CD4-positive, alpha-beta T cell (primary cell): ENCODE results near the gene RLN3. TPM values are rescaled to one million over a fixed set of nuclear protein-coding genes. Genes with fewer than 3 reads are reported as not detected.

Experiments used
- ATAC-seq: fragments of 200-7000 bp; cut with Tn5 transposase; one replicate; pipeline ENCODE4 v1.10.0; 2022; ENCODE audit warnings: mild to moderate bottlenecking; ENCODE audit not compliant: poor library complexity
- CTCF ChIA-PET: fragments of 350-600 bp; sonication (Branson Sonifier 250); formaldehyde crosslinking; loops from one replicate; lab custom pipeline; 2021; ENCODE audit warnings: antibody characterized with exemption, inconsistent platforms; lab: Charles Lee
- POLR2A ChIA-PET: fragments of 350-600 bp; sonication (Branson Sonifier 250); formaldehyde crosslinking; loops from one replicate; lab custom pipeline; 2021; ENCODE audit warnings: antibody characterized with exemption, inconsistent platforms; lab: Charles Lee
- DNase-seq, 14 experiments: peaks; one replicate each; pipeline ENCODE4 v3.0.0-alpha.2; 2013 to 2020; ENCODE audit warnings: mixed read lengths in 2 of 14
- H3K27ac ChIP-seq, 2 donors: one replicate each; pipeline versions ENCODE4 v1.5.1 to v1.7.0; 2013; ENCODE audit warnings: low read length in 2 of 2, low read depth in 1 of 2, mild to moderate bottlenecking in 1 of 2
- H3K27me3 ChIP-seq, 2 experiments: 1 replicate in 1 of 2; 2 replicates in 1 of 2; pipeline versions ENCODE4 v1.6.1 to v1.7.0; 2013; ENCODE audit warnings: low read length in 2 of 2, control low read depth in 1 of 2, mild to moderate bottlenecking in 1 of 2, moderate library complexity in 1 of 2; ENCODE audit not compliant: insufficient read depth in 2 of 2, control insufficient read depth in 1 of 2
- H3K36me3 ChIP-seq: one replicate; pipeline ENCODE4 v1.6.1; 2013; ENCODE audit warnings: low read length, control low read depth; ENCODE audit not compliant: insufficient read depth
- H3K4me1 ChIP-seq: one replicate; pipeline ENCODE4 v1.6.1; 2013; ENCODE audit warnings: low read length, control low read depth; ENCODE audit not compliant: insufficient read depth
- H3K4me3 ChIP-seq: one replicate; pipeline ENCODE4 v1.5.1; 2013; ENCODE audit warnings: mild to moderate bottlenecking, low read length, moderate library complexity
- H3K9me3 ChIP-seq, 2 experiments: 1 replicate in 1 of 2; 2 replicates in 1 of 2; pipeline versions ENCODE4 v1.6.1 to v1.7.0; 2013; ENCODE audit warnings: low read length in 2 of 2, mild to moderate bottlenecking in 2 of 2, control low read depth in 1 of 2, moderate library complexity in 1 of 2; ENCODE audit not compliant: control insufficient read depth in 1 of 2, insufficient read depth in 1 of 2
- H3K27ac Mint-ChIP-seq: one replicate; pipeline ENCODE4 v1.8.0; 2020; ENCODE audit warnings: mixed read lengths
- H3K27me3 Mint-ChIP-seq: one replicate; pipeline ENCODE4 v1.8.0; 2021; ENCODE audit warnings: mixed read lengths
- H3K36me3 Mint-ChIP-seq: one replicate; pipeline ENCODE4 v1.8.0; 2021; ENCODE audit warnings: low read depth, mixed read lengths
- H3K4me1 Mint-ChIP-seq: one replicate; pipeline ENCODE4 v1.8.0; 2021; ENCODE audit warnings: low read depth, mixed read lengths
- H3K4me3 Mint-ChIP-seq: one replicate; pipeline ENCODE4 v1.8.0; 2020; ENCODE audit warnings: mild to moderate bottlenecking, mixed read lengths
- H3K9me3 Mint-ChIP-seq: one replicate; pipeline ENCODE4 v1.8.0; 2020; ENCODE audit warnings: mixed read lengths
- intact Hi-C, 2 experiments: fragments of 100-400 bp; cut with DNase I in 1 of 2; cut with micrococcal nuclease in 1 of 2; formaldehyde crosslinking; loops; one replicate each; pipeline versions ENCODE4 v1.15.1 to v1.9.0; 2023 to 2025; cut with DNase I, micrococcal nuclease
- total RNA-seq, 174 experiments: library from RNA in 2 of 174; stranded (reverse) in 2 of 174; gene quantifications; one replicate each; pipeline ENCODE4 v1.2.3 and lab custom pipeline; 2021 to 2026
- TF ChIP-seq, protein P1 (sequence below): fragments of 200-600 bp; IDR thresholded peaks from one replicate; pipeline ENCODE4 v1.8.0; 2022; ENCODE audit warnings: antibody characterized with exemption, mild to moderate bottlenecking

RLN3 gene
- total RNA-seq, 2 experiments from 2014 or later, result not detected

DNA sequence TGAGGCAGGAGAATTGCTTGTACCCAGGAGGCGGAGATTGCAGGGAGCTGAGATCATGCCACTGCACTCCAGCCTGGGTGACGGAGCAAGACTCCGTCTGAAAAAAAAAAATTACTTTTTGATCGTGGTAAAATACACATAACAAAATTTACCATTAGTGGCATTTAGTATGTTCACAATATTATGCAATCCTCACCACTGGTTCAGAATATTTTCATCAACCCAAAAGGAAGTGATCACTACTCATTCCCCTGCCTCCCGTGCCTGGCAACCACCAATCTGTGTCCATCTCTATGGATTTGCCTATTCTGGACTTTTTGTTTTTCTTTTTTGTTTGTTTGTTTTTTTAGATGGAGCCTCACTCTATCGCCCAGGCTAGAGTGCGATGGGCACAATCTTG, 35.2 kb downstream of the RLN3 start:
- H3K9me3 Mint-ChIP-seq, result no peaks in the 10 kb centered on the region
- no peak for DNase-seq
- Histone ChIP-seq H3K36me3 (no peaks in the 10 kb centered on the region), H3K4me3 (no peak overlapping the region), H3K27ac (no peak overlapping the region), H3K4me1 (peaks cover 13% of the 10 kb centered on the region), H3K27me3 (peaks cover 23 to 29% of the 10 kb centered on the region in 2 experiments), H3K9me3 (peaks cover 0 to 4% of the 10 kb centered on the region in 2 experiments)
- ATAC-seq, result no peak
- intact Hi-C loops, result no loop called here
- H3K27me3 Mint-ChIP-seq, result peaks cover 28% of the 10 kb centered on the region
- H3K4me1 Mint-ChIP-seq, result peaks cover 10% of the 10 kb centered on the region
- H3K4me3 Mint-ChIP-seq, result no peak overlapping the region
- TF ChIP-seq, protein P1, sequence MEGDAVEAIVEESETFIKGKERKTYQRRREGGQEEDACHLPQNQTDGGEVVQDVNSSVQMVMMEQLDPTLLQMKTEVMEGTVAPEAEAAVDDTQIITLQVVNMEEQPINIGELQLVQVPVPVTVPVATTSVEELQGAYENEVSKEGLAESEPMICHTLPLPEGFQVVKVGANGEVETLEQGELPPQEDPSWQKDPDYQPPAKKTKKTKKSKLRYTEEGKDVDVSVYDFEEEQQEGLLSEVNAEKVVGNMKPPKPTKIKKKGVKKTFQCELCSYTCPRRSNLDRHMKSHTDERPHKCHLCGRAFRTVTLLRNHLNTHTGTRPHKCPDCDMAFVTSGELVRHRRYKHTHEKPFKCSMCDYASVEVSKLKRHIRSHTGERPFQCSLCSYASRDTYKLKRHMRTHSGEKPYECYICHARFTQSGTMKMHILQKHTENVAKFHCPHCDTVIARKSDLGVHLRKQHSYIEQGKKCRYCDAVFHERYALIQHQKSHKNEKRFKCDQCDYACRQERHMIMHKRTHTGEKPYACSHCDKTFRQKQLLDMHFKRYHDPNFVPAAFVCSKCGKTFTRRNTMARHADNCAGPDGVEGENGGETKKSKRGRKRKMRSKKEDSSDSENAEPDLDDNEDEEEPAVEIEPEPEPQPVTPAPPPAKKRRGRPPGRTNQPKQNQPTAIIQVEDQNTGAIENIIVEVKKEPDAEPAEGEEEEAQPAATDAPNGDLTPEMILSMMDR, result no peak
- H3K27ac Mint-ChIP-seq, result no peak overlapping the region
- CTCF ChIA-PET, result no interaction called here
- no peaks in the 10 kb centered on the region for H3K36me3 Mint-ChIP-seq
- POLR2A ChIA-PET, result no interaction called here

DNA sequence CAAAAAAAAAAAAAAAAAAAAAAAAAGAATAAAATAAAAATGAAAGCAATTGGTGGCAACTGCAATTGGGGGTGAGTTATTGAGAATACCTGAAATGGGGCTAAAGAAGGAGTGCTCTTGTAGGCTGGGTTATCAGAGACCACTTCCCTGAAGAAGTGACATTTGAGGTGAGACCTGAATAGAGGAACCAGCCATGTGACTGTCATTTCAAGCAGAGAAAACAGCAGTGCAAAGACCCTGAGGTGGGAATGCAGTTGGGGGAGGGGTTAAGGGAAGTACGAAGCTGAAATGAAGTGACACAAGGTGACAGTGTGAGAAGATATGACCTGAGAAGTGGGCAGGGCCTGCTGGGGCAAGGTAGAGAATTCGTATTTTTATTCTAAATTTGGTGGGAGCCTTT, 38.2 kb downstream of the RLN3 start:
- Mint-ChIP-seq H3K9me3 (no peaks in the 10 kb centered on the region), H3K4me1 (no peaks in the 10 kb centered on the region), H3K36me3 (no peaks in the 10 kb centered on the region), H3K4me3 (no peak overlapping the region), H3K27me3 (peaks cover 4% of the 10 kb centered on the region), H3K27ac (no peak overlapping the region)
- Histone ChIP-seq H3K9me3 (no peaks in the 10 kb centered on the region), H3K27me3 (peaks cover 2 to 6% of the 10 kb centered on the region in 2 experiments), H3K4me1 (no peaks in the 10 kb centered on the region), H3K27ac (no peak overlapping the region), H3K36me3 (no peaks in the 10 kb centered on the region), H3K4me3 (no peak overlapping the region)
- ATAC-seq (no peak), DNase-seq (no peak)
- CTCF ChIA-PET, result no interaction called here
- POLR2A ChIA-PET, result no interaction called here
- TF ChIP-seq, protein P1, result no peak
- intact Hi-C loops, result no loop called here

DNA sequence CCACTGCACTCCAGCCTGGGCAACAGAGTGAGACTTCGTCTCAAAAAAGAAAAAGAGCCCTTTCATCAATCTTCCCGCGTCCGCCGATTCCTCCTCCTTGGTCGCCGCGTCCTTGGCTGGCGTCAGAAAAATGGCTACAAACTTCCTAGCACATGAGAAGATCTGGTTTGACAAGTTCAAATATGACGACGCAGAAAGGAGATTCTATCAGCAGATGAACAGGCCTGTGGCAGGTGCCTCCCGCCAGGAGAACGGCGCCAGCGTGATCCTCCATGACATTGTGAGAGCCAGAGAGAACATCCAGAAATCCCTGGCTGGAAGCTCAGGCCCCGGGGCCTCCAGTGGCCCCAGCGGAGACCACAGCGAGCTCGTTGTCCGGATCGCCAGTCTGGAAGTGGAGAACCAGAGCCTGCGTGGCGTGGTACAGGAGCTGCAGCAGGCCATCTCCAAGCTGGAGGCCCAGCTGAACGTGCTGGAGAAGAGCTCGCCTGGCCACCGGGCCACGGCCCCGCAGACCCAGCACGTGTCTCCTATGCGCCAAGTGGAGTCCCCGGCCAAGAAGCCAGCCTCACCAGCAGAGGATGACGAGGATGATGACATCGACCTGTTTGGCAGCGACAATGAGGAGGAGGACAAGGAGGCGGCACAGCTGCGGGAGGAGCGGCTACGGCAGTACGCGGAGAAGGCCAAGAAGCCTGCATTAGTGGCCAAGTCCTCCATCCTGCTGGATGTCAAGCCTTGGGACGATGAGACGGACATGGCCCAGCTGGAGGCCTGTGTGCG, 42.5 kb downstream of the RLN3 start:
- peaks cover 34% of the 10 kb centered on the region for H3K4me1 ChIP-seq
- Mint-ChIP-seq H3K4me1 (peaks cover 17% of the 10 kb centered on the region), H3K9me3 (no peaks in the 10 kb centered on the region), H3K27ac (no peak overlapping the region), H3K4me3 (peak overlapping the region; percentile 58), H3K27me3 (peaks cover 4% of the 10 kb centered on the region), H3K36me3 (no peaks in the 10 kb centered on the region)
- TF ChIP-seq, protein P1, result no peak
- ATAC-seq (no peak), DNase-seq (peak in 1 of 14 experiments; percentile 28)
- no peaks in the 10 kb centered on the region for H3K9me3 ChIP-seq
- peaks cover 4 to 5% of the 10 kb centered on the region in 2 experiments for H3K27me3 ChIP-seq
- no peak overlapping the region for H3K4me3 ChIP-seq
- H3K27ac ChIP-seq, result no peak overlapping the region
- H3K36me3 ChIP-seq, result no peaks in the 10 kb centered on the region
- POLR2A ChIA-PET, result interaction anchor here (0.9 to 1.2 kb wide), 3 partner anchors 11 to 16 kb away, joined by 3 to 4 read pairs (median 3); no protein-coding TSS in a partner anchor
- CTCF ChIA-PET, result interaction anchor here (0.5 to 2.2 kb wide), 4 partner anchors 22 to 278 kb away, joined by 3 to 5 read pairs (median 4); no protein-coding TSS in a partner anchor
- intact Hi-C loops, result loop anchor here (5.0 kb wide), 2 partner anchors 47 to 63 kb away; partner anchors contain the start of genes PRKACA (in 1 of the 2) and RFX1 (in 1 of the 2)
